HepG2 (cell line): ENCODE data around the gene MAP2K7. TPM values are rescaled to one million over a fixed set of nuclear protein-coding genes. Genes with fewer than 3 reads are reported as not detected.

Experiments
- ATF7-NPFF ChIP-seq: sonication (generic); formaldehyde crosslinking; IDR thresholded peaks from 2 replicates; pipeline ENCODE4 v1.8.1; 2023; ENCODE audit warnings: mild to moderate bottlenecking, low read depth, missing genetic modification reagents, moderate library complexity
- BRCA1 ChIP-seq: sonication (generic); formaldehyde crosslinking; IDR thresholded peaks from 2 replicates; pipeline ENCODE4 v1.4.0; 2020; ENCODE audit warnings: missing genetic modification reagents
- FLYWCH1 ChIP-seq: sonication (generic); formaldehyde crosslinking; IDR thresholded peaks from 2 replicates; pipeline ENCODE4 v1.8.1; 2023; ENCODE audit warnings: mild to moderate bottlenecking, missing genetic modification reagents
- KAT8 ChIP-seq: IDR thresholded peaks from 2 replicates; pipeline ENCODE4 v1.6.1; 2016; ENCODE audit warnings: missing genetic modification reagents, missing compliant biosample characterization
- NCOR1 ChIP-seq: fragments of 200-600 bp; sonication (generic); IDR thresholded peaks from 2 replicates; pipeline ENCODE4 v1.7.0; 2017; ENCODE audit warnings: antibody characterized with exemption, low read length, borderline replicate concordance
- NONO ChIP-seq, 2 experiments: fragments of 450-650 bp in 1 of 2; sonication (generic) in 1 of 2; formaldehyde crosslinking in 1 of 2; IDR thresholded peaks in 1 of 2; conservative IDR thresholded peaks in 1 of 2; 2 replicates each; pipeline versions ENCODE4 v1.6.1 to v1.8.0; 2017 to 2022; ENCODE audit warnings: mild to moderate bottlenecking in 1 of 2, missing genetic modification reagents in 1 of 2, moderate library complexity in 1 of 2
- PAWR ChIP-seq: sonication (generic); formaldehyde crosslinking; IDR thresholded peaks from 2 replicates; pipeline ENCODE4 v1.4.0; 2020; ENCODE audit warnings: missing genetic modification reagents, mild to moderate bottlenecking, borderline replicate concordance
- POLR2AphosphoS2 ChIP-seq: IDR thresholded peaks from 2 replicates; pipeline ENCODE4 v1.6.1; 2011; ENCODE audit warnings: low read depth, low read length, improper control_type of control experiment
- TGIF2 ChIP-seq: IDR thresholded peaks from 2 replicates; pipeline ENCODE4 v1.6.1; 2016; ENCODE audit warnings: control low read depth, missing compliant biosample characterization
- YY1 ChIP-seq: IDR thresholded peaks from 2 replicates; pipeline ENCODE4 v1.6.1; 2011; ENCODE audit warnings: low read length, low read depth, moderate library complexity, mild to moderate bottlenecking; ENCODE audit not compliant: insufficient read depth, insufficient replicate concordance
- ZFP36L1 ChIP-seq: sonication (generic); formaldehyde crosslinking; IDR thresholded peaks from 2 replicates; pipeline ENCODE4 v1.8.0; 2022; ENCODE audit warnings: mild to moderate bottlenecking, missing genetic modification reagents, moderate library complexity
- ZFP82 ChIP-seq: sonication (generic); formaldehyde crosslinking; IDR thresholded peaks from 2 replicates; pipeline ENCODE4 v1.5.1; 2020; ENCODE audit warnings: mild to moderate bottlenecking, missing genetic modification reagents, borderline replicate concordance
- ZKSCAN8 ChIP-seq: IDR thresholded peaks from 2 replicates; pipeline ENCODE4 v1.6.1; 2016; ENCODE audit warnings: borderline replicate concordance, missing genetic modification reagents, missing compliant biosample characterization
- ZNF12 ChIP-seq: sonication (generic); formaldehyde crosslinking; IDR thresholded peaks from 2 replicates; pipeline ENCODE4 v1.5.0; 2020; ENCODE audit warnings: missing genetic modification reagents
- ZNF263 ChIP-seq: sonication (generic); formaldehyde crosslinking; IDR thresholded peaks from 2 replicates; pipeline ENCODE4 v1.4.0; 2020; ENCODE audit warnings: missing genetic modification reagents
- ZNF44 ChIP-seq: sonication (generic); formaldehyde crosslinking; IDR thresholded peaks from 2 replicates; pipeline ENCODE4 v1.5.1; 2020; ENCODE audit warnings: mild to moderate bottlenecking, missing genetic modification reagents
- polyA plus RNA-seq, 8 experiments: library from polyadenylated mRNA; depleted of rRNA in 3 of 8; stranded (reverse) in 7 of 8; unstranded in 1 of 8; fragments of >200 nt; fragmentation: Illumina TruSeq in 4 of 8; extraction: Trizol in 4 of 8; gene quantifications; 2 replicates each; pipeline versions ENCODE4 v1.2.1 to v1.2.3, GENCODE V29; 2011 to 2016; ENCODE audit warnings: low read depth in 4 of 8, missing spikeins in 1 of 8, mixed read lengths in 1 of 8; ENCODE audit not compliant: insufficient read depth in 1 of 8
- total RNA-seq, 5 experiments: library from RNA; depleted of rRNA; stranded (reverse); fragments of >200 nt; fragmentation: Illumina TruSeq; extraction: Trizol; gene quantifications; 2 replicates each; pipeline ENCODE4 v1.2.3, GENCODE V29; 2016; ENCODE audit warnings: low read depth in 1 of 5
- TF ChIP-seq, protein P1 (sequence below): sonication (generic); formaldehyde crosslinking; IDR thresholded peaks from 2 replicates; pipeline ENCODE4 v1.5.0; 2020; ENCODE audit warnings: missing genetic modification reagents
- TF ChIP-seq, protein P2 (sequence below): sonication (generic); formaldehyde crosslinking; IDR thresholded peaks from 2 replicates; pipeline ENCODE4 v1.5.1; 2020; ENCODE audit warnings: missing genetic modification reagents, mild to moderate bottlenecking, borderline replicate concordance
- TF ChIP-seq, protein P3 (sequence below): sonication (generic); formaldehyde crosslinking; IDR thresholded peaks from 2 replicates; pipeline ENCODE4 v1.5.1; 2020; ENCODE audit warnings: mild to moderate bottlenecking, missing genetic modification reagents, moderate library complexity
- TF ChIP-seq, protein P4 (sequence below): sonication (generic); formaldehyde crosslinking; IDR thresholded peaks from 2 replicates; pipeline ENCODE4 v1.4.0; 2020; ENCODE audit warnings: mild to moderate bottlenecking, missing genetic modification reagents, borderline replicate concordance

The MAP2K7 gene
- total and polyA plus RNA-seq, 2 of the 13 experiments (the other 11 are each of a cell fraction or from before 2014, with no cell fraction given) = 9.0 to 10.8 TPM

DNA sequence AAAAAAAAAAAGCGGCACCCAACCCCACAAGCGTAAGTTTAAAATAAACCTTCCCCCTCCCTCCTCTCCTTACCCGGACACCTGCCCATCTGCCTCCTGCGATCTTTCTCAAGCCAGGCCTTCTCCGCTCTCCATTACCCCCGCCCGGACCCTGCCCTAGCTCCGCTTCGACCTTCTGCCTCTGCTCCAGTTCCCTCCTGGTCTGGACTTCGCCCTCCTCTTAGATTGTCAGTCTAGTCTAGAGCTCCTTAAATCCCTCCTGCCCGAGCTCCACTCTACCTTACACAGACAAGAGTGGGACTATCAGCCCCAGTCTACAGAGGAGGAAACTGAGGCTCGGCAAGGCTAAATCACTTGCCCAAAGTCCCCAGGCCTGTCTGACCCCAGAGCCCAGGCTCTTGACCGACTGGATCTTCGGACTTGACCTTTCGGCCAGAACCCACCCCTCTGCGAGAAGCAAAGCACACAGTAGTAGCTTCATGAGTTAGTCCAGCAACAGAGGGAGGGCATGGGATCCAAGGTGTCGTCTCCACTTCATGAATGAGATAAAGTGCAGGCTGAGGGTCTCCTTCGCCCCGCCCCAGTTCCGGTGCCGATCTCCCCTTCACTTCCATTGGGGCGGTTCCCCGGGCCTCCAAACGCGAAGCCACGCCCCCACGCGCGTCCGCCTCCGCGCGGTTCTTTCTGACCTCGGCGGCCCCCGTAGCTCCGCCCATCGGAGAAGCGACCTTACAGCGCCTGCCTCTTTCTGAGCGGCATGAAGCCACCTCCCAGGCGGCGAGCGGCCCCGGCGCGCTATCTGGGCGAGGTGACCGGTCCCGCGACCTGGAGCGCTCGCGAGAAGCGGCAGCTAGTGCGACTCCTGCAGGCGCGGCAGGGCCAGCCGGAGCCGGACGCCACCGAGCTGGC lies 16.2 kb downstream of the MAP2K7 start, which contains the start of gene SNAPC2 (continued):
- TF ChIP-seq, protein P1, sequence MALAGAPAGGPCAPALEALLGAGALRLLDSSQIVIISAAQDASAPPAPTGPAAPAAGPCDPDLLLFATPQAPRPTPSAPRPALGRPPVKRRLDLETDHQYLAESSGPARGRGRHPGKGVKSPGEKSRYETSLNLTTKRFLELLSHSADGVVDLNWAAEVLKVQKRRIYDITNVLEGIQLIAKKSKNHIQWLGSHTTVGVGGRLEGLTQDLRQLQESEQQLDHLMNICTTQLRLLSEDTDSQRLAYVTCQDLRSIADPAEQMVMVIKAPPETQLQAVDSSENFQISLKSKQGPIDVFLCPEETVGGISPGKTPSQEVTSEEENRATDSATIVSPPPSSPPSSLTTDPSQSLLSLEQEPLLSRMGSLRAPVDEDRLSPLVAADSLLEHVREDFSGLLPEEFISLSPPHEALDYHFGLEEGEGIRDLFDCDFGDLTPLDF (CRISPR knock-in tag) = 0 out of 2 replicates have a peak, but pooled peaks have one; percentile 32
- TF ChIP-seq YY1 (peak; percentile 51), ZNF44 (no peak), BRCA1 (CRISPR knock-in tag) (peak; percentile 46; the same call in 1 of the 2 replicates), ATF7-NPFF (CRISPR knock-in tag) (peak; percentile 52; the same call in 1 of the 2 replicates), ZNF12 (CRISPR knock-in tag) (no peak), ZFP82 (CRISPR knock-in tag) (no peak), PAWR (no peak), FLYWCH1 (CRISPR knock-in tag) (no peak), KAT8 (CRISPR knock-in tag) (peak; percentile 81; the same call in 1 of the 2 replicates), NCOR1 (no peak; the same call in 1 of the 2 replicates), ZKSCAN8 (0 out of 2 replicates have a peak, but pooled peaks have one; percentile 44), NONO (IDR thresholded peaks at IDR 0.05) (no peak), NONO (CRISPR knock-in tag; conservative IDR thresholded peaks at IDR 0.05) (peak; percentile 88), ZNF263 (CRISPR knock-in tag) (peak; percentile 43; the same call in 1 of the 2 replicates), ZFP36L1 (CRISPR knock-in tag) (peak; percentile 55; the same call in 1 of the 2 replicates), TGIF2 (CRISPR knock-in tag) (0 out of 2 replicates have a peak, but pooled peaks have one; percentile 31), POLR2AphosphoS2 (no peak; the same call in 1 of the 2 replicates)
- TF ChIP-seq, protein P2, sequence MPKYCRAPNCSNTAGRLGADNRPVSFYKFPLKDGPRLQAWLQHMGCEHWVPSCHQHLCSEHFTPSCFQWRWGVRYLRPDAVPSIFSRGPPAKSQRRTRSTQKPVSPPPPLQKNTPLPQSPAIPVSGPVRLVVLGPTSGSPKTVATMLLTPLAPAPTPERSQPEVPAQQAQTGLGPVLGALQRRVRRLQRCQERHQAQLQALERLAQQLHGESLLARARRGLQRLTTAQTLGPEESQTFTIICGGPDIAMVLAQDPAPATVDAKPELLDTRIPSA (CRISPR knock-in tag) = no peak
- TF ChIP-seq, protein P3, sequence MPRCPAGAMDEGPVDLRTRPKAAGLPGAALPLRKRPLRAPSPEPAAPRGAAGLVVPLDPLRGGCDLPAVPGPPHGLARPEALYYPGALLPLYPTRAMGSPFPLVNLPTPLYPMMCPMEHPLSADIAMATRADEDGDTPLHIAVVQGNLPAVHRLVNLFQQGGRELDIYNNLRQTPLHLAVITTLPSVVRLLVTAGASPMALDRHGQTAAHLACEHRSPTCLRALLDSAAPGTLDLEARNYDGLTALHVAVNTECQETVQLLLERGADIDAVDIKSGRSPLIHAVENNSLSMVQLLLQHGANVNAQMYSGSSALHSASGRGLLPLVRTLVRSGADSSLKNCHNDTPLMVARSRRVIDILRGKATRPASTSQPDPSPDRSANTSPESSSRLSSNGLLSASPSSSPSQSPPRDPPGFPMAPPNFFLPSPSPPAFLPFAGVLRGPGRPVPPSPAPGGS = peak; percentile 58; the same call in 1 of the 2 replicates
- TF ChIP-seq, protein P4, sequence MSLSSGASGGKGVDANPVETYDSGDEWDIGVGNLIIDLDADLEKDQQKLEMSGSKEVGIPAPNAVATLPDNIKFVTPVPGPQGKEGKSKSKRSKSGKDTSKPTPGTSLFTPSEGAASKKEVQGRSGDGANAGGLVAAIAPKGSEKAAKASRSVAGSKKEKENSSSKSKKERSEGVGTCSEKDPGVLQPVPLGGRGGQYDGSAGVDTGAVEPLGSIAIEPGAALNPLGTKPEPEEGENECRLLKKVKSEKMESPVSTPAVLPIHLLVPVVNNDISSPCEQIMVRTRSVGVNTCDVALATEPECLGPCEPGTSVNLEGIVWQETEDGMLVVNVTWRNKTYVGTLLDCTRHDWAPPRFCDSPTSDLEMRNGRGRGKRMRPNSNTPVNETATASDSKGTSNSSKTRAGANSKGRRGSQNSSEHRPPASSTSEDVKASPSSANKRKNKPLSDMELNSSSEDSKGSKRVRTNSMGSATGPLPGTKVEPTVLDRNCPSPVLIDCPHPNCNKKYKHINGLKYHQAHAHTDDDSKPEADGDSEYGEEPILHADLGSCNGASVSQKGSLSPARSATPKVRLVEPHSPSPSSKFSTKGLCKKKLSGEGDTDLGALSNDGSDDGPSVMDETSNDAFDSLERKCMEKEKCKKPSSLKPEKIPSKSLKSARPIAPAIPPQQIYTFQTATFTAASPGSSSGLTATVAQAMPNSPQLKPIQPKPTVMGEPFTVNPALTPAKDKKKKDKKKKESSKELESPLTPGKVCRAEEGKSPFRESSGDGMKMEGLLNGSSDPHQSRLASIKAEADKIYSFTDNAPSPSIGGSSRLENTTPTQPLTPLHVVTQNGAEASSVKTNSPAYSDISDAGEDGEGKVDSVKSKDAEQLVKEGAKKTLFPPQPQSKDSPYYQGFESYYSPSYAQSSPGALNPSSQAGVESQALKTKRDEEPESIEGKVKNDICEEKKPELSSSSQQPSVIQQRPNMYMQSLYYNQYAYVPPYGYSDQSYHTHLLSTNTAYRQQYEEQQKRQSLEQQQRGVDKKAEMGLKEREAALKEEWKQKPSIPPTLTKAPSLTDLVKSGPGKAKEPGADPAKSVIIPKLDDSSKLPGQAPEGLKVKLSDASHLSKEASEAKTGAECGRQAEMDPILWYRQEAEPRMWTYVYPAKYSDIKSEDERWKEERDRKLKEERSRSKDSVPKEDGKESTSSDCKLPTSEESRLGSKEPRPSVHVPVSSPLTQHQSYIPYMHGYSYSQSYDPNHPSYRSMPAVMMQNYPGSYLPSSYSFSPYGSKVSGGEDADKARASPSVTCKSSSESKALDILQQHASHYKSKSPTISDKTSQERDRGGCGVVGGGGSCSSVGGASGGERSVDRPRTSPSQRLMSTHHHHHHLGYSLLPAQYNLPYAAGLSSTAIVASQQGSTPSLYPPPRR = peak; percentile 53; the same call in 1 of the 2 replicates
